Transverse colon (tissue), 4 donors: ENCODE results near the gene AVPR2. TPM values are rescaled to one million over a fixed set of nuclear protein-coding genes. Genes with fewer than 3 reads are reported as not detected.

ENCODE experiments used
- DNase-seq: peaks from one replicate; pipeline ENCODE4 v3.0.0-alpha.2; 2019
- H3K27ac ChIP-seq, 4 donors: fragments of 200-600 bp; sonication (generic); 2 replicates each; pipeline ENCODE4 v1.5.1; 2016 to 2018; ENCODE audit warnings: inconsistent platforms in 4 of 4
- H3K27me3 ChIP-seq: fragments of 200-600 bp; sonication (generic); 2 replicates; pipeline ENCODE4 v1.5.1; 2017; ENCODE audit warnings: inconsistent platforms
- H3K36me3 ChIP-seq, 4 donors: fragments of 200-600 bp; sonication (generic); 2 replicates each; pipeline ENCODE4 v1.5.1; 2017 to 2019; ENCODE audit warnings: inconsistent platforms in 4 of 4
- H3K4me1 ChIP-seq, 4 donors: fragments of 200-600 bp; sonication (generic); 2 replicates each; pipeline ENCODE4 v1.5.1; 2017 to 2020; ENCODE audit warnings: inconsistent platforms in 4 of 4
- H3K4me3 ChIP-seq, 4 donors: fragments of 200-600 bp; sonication (generic); 1 replicate in 1 of 4; 2 replicates in 3 of 4; pipeline versions ENCODE4 v1.5.1 to v1.6.1; 2017 to 2019; ENCODE audit warnings: inconsistent platforms in 4 of 4
- H3K9me3 ChIP-seq, 2 donors: fragments of 200-600 bp; sonication (generic); 2 replicates each; pipeline ENCODE4 v1.5.1; 2017 to 2019; ENCODE audit warnings: inconsistent platforms in 2 of 2
- EP300 ChIP-seq: sonication (generic); formaldehyde crosslinking; IDR thresholded peaks from one replicate; pipeline ENCODE4 v1.6.1; 2017; ENCODE audit warnings: antibody characterized with exemption, low read depth
- POLR2A ChIP-seq: fragments of 450-650 bp; IDR thresholded peaks from one replicate; pipeline ENCODE4 v1.6.1; 2016; ENCODE audit warnings: antibody characterized with exemption, mild to moderate bottlenecking, moderate library complexity
- POLR2AphosphoS5 ChIP-seq, 3 donors: sonication (generic); formaldehyde crosslinking; IDR thresholded peaks; one replicate each; pipeline ENCODE4 v1.6.1; 2016; ENCODE audit warnings: antibody characterized with exemption in 3 of 3
- WGBS, 2 donors: methylation state at CpG; one replicate each; pipeline ENCODE4 v1.1.5; 2018; ENCODE audit warnings: low coverage in 1 of 2; 5-methylcytosine and 5-hydroxymethylcytosine counted together
- in situ Hi-C, 4 donors: fragments of 200-750 bp; cut with MboI; loops; one replicate each; pipeline versions ENCODE4 v1.15.0 to v1.15.1; 2017; ENCODE audit warnings: low sequenced_read_pairs in 3 of 4, low pct_ligation_motif_present in 1 of 4, low pct_unique_long_range_greater_than_20kb in 1 of 4
- intact Hi-C: fragments of 100-400 bp; cut with DNase I; formaldehyde crosslinking; loops from one replicate; pipeline ENCODE4 v1.15.1; 2023; ENCODE audit warnings: low total_unique reads
- total RNA-seq, 4 donors: library from RNA; depleted of rRNA; stranded (reverse); fragments of >200 nt; gene quantifications; one replicate each; pipeline ENCODE4 v1.1.0, GENCODE V29; 2016
- TF ChIP-seq, protein P1 (sequence below), 5 experiments: fragments of 200-600 bp in 3 of 5; fragments of 450-650 bp in 2 of 5; sonication (generic) in 3 of 5; IDR thresholded peaks; 1 replicate in 2 of 5; 2 replicates in 3 of 5; pipeline ENCODE4 v1.5.1; 2016 to 2017; ENCODE audit warnings: antibody characterized with exemption in 5 of 5, inconsistent platforms in 3 of 5, mild to moderate bottlenecking in 2 of 5, moderate library complexity in 1 of 5

The AVPR2 gene
- total RNA-seq, 4 donors from 2014 or later, result 0.41 to 72.2 (median 9.8) TPM; not detected in 1

DNA sequence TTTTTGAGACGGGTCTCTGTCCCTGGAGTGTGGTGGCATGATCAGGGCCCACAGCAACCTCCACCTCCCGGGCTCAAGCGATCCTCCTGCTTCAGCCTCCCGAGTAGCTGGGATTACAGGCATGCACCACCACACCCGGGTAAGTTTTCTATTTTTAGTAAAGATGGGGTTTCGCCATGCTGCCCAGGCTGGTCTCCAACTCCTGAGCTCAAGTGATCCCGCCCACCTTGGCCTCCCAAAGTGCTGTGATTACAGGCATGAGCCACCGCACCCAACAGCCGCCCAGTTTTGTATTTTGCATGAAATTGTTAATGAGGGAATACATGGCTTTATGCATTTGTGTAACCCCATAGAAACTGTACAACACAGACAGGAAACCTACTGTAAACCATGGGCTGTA is 24.4 kb downstream of the AVPR2 start:
- H3K9me3 ChIP-seq, result no peaks in the 10 kb centered on the region
- no peak for DNase-seq
- H3K36me3 ChIP-seq, result no peaks in the 10 kb centered on the region
- in situ Hi-C loops, result loop anchor here in 1 of 4 donors (25.0 kb wide), 2 partner anchors 142 to 967 kb away; partner anchors contain the start of genes IDH3G, SRPK3 and SSR4
- WGBS, 2 donors, result 39% methylated on average over 9 of the region's 9 CpGs; no CpG with 5 or more reads in 1 of the 2 donors
- intact Hi-C loops, result no loop called here
- H3K4me1 ChIP-seq, result peaks cover 6 to 27% (median 17%) of the 10 kb centered on the region in 4 donors
- no peaks in the 10 kb centered on the region for H3K27me3 ChIP-seq
- H3K27ac ChIP-seq, result peak overlapping the region; percentile 75 to 96 (median 81)
- TF ChIP-seq EP300 (no peak), POLR2AphosphoS5 (IDR thresholded peaks at IDR 0.05) (no peak), POLR2A (no peak)
- TF ChIP-seq, protein P1, sequence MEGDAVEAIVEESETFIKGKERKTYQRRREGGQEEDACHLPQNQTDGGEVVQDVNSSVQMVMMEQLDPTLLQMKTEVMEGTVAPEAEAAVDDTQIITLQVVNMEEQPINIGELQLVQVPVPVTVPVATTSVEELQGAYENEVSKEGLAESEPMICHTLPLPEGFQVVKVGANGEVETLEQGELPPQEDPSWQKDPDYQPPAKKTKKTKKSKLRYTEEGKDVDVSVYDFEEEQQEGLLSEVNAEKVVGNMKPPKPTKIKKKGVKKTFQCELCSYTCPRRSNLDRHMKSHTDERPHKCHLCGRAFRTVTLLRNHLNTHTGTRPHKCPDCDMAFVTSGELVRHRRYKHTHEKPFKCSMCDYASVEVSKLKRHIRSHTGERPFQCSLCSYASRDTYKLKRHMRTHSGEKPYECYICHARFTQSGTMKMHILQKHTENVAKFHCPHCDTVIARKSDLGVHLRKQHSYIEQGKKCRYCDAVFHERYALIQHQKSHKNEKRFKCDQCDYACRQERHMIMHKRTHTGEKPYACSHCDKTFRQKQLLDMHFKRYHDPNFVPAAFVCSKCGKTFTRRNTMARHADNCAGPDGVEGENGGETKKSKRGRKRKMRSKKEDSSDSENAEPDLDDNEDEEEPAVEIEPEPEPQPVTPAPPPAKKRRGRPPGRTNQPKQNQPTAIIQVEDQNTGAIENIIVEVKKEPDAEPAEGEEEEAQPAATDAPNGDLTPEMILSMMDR (IDR thresholded peaks at IDR 0.05), result no peak
- peak overlapping the region in 1 of 4 donors; percentile 25 for H3K4me3 ChIP-seq

DNA sequence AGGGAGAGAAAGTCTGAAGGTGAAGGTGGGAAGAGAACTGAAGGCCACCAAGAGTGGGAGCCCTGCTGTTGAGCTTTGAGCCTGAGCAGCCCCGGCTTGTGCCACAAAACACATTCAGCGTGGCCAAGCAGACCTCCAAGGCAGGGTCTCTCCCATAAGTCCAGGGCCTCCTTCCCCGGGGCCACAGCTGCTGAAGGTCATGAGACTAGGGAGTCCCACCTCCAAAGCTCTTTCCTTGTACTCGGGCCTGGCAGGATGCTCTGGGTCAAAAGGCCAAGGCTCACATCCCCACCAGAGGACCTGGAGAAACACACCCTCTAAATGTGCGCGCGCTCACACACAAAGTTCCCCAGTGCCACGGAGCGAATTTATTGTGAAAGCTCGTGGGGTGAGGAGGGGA is 25.1 kb downstream of the AVPR2 start:
- DNase-seq, result no peak
- intact Hi-C loops, result no loop called here
- H3K4me1 ChIP-seq, result peaks cover 6 to 30% (median 21%) of the 10 kb centered on the region in 4 donors
- no peaks in the 10 kb centered on the region for H3K9me3 ChIP-seq
- H3K27ac ChIP-seq, result peak overlapping the region; percentile 75 to 96 (median 81)
- H3K36me3 ChIP-seq, result no peaks in the 10 kb centered on the region
- TF ChIP-seq EP300, result no peak
- no peak for TF ChIP-seq POLR2AphosphoS5 (IDR thresholded peaks at IDR 0.05)
- TF ChIP-seq, protein P1 (IDR thresholded peaks at IDR 0.05), result no peak
- TF ChIP-seq POLR2A, result no peak
- 87% methylated on average over 10 of the region's 10 CpGs; no CpG with 5 or more reads in 1 of the 2 donors for WGBS, 2 donors
- in situ Hi-C loops, result loop anchor here in 1 of 4 donors (25.0 kb wide), 2 partner anchors 142 to 967 kb away; partner anchors contain the start of genes IDH3G, SRPK3 and SSR4
- no peak overlapping the region for H3K4me3 ChIP-seq
- no peaks in the 10 kb centered on the region for H3K27me3 ChIP-seq

DNA sequence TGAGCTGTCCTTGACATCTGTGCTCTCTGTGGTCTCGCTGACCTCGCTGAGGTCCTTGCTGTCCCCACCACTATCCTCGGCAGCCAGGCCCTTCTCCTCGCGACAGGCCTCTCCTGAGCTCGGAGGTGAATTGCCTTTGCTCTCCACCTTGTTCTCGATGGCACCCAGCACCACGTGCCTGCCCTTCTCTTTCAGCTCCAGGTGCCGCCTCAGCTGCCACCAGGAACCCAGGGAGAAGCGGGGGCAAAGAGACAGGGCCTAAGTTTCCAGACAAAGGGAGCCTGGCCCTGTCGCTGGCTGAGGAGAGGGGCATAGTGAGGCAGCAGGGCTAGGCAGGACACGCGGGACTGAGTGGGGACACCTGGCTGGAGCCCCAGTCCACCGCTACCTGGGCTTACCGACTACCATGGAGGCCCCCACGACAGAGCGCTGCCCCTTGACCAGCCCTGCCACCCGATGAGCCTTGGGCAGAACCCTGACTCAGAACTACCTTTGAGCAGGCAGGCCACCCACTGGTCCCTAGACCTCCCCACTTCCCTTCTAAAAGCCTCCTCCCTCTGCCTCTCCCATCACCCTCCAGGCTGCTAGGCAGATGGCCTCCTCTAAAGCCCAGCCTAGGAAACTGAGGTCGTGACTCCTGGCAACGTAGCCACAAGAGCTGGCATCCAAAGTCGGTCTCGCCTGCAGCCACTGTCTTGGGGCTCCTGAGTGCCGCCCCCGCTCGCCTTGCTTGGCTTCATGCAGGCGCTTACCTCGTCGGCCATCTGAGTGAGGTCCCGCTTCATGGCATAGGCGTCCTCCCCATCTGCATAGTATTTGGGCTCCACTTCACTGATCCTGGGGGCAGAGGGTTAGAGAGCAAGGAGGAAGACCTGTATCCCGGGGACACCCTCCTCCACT is 25.8 kb downstream of the AVPR2 start:
- no peaks in the 10 kb centered on the region for H3K36me3 ChIP-seq
- no peaks in the 10 kb centered on the region for H3K9me3 ChIP-seq
- in situ Hi-C loops (loop anchor here in 1 of 4 donors (25.0 kb wide), 2 partner anchors 143 to 968 kb away; partner anchors contain the start of genes IDH3G, SRPK3 and SSR4), intact Hi-C loops (no loop called here)
- TF ChIP-seq POLR2AphosphoS5 (IDR thresholded peaks at IDR 0.05), result no peak
- TF ChIP-seq EP300, result no peak
- TF ChIP-seq, protein P1 (IDR thresholded peaks at IDR 0.05), result no peak
- no peak for TF ChIP-seq POLR2A
- H3K27me3 ChIP-seq, result no peaks in the 10 kb centered on the region
- H3K27ac ChIP-seq, result peak overlapping the region in 3 of 4 donors; percentile 75 to 86 (median 76)
- H3K4me3 ChIP-seq, result no peak overlapping the region
- peaks cover 7 to 32% (median 22%) of the 10 kb centered on the region in 4 donors for H3K4me1 ChIP-seq
- WGBS, 2 donors, result 87% methylated on average over 31 of the region's 31 CpGs; no CpG with 5 or more reads in 1 of the 2 donors
- DNase-seq, result no peak

DNA sequence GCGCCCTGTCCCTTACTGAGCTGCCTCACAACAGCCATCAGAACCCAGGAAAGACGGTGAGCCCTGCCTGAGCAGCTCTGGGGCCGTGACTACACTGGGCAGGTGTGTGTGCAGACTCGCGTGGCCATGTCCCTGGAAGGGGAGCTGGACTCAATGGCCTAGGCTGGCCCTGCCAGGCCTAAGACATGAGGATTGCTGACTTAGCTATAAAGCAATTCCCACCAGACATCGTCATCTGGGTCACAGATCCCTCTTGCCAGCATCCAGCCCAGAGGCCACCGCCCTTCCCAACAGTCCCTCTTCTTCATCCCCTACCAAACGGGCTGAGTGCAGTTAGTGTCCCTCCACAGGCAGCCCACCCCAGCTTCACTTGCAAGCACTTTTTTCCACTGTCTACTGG is 26.7 kb downstream of the AVPR2 start:
- no peaks in the 10 kb centered on the region for H3K36me3 ChIP-seq
- H3K27ac ChIP-seq, result no peak overlapping the region
- in situ Hi-C loops (loop anchor here in 1 of 4 donors (25.0 kb wide), 2 partner anchors 144 to 969 kb away; partner anchors contain the start of genes IDH3G, SRPK3 and SSR4), intact Hi-C loops (no loop called here)
- H3K9me3 ChIP-seq, result no peaks in the 10 kb centered on the region
- peaks cover 9 to 36% (median 25%) of the 10 kb centered on the region in 4 donors for H3K4me1 ChIP-seq
- H3K27me3 ChIP-seq, result no peaks in the 10 kb centered on the region
- 88% methylated on average over 8 of the region's 8 CpGs; no CpG with 5 or more reads in 1 of the 2 donors for WGBS, 2 donors
- no peak for DNase-seq
- TF ChIP-seq, protein P1 (IDR thresholded peaks at IDR 0.05), result no peak
- TF ChIP-seq EP300 (no peak), POLR2AphosphoS5 (IDR thresholded peaks at IDR 0.05) (no peak), POLR2A (no peak)
- H3K4me3 ChIP-seq, result no peak overlapping the region
